Skin epidermis (tissue), 12 donors: ENCODE measurements around the gene TP53I13.

Source experiments
- H3K27ac ChIP-seq, 21 experiments: fragments of 200-600 bp; sonication (generic) in 11 of 21; one replicate each; pipeline ENCODE4 v1.5.0; 2020; ENCODE audit warnings: mild to moderate bottlenecking in 3 of 21, inconsistent platforms in 2 of 21, moderate library complexity in 2 of 21
- H3K4me3 ChIP-seq, 7 experiments: fragments of 200-600 bp; sonication (generic) in 2 of 7; one replicate each; pipeline ENCODE4 v1.5.0; 2020; ENCODE audit warnings: inconsistent platforms in 2 of 7, mild to moderate bottlenecking in 2 of 7, moderate library complexity in 1 of 7

The TP53I13 gene

DNA sequence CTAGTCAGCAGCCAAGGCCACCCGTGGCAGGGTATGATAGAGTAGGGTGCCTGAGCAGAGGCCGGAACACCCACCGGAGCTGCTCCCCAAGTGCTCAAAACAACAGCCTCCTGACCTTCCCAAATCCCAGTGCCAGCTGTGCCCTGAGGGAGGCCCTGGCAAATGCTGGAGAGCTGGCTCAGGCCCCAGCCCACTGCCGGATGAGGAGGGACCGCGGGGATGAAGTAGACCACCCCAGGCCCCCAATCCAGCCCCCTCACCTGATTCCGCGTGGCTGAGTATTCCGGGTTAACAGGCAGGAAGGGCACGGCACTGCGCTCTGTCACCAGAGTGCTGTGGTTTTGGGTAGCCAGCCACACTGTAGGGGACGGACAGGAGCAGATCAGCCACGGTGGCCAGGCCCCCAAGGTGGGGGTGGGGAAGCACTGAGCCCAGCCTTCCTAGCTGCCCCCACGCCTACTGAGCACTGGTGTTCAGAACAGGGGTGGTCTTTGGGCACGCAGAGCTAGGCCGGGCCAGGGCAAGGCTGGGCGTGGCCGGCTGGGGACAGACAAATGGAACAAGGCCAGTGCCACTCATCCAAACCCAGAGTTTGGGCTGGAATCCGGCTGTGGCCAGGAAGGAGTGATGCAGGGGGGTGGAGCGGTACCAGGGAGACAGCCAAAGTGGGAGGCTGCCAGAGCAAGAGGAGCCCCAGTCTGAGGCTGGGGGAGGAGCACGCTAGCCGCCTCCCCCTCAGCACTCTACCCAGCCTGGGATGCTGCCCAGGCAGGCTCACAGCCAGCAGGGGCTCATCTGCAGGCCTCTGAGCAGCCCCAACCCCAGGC is 9.1 kb downstream of the TP53I13 start:
- peak overlapping the region in 9 of 21 experiments; percentile 0 to 54 (median 17) for H3K27ac ChIP-seq
- no peak overlapping the region for H3K4me3 ChIP-seq

DNA sequence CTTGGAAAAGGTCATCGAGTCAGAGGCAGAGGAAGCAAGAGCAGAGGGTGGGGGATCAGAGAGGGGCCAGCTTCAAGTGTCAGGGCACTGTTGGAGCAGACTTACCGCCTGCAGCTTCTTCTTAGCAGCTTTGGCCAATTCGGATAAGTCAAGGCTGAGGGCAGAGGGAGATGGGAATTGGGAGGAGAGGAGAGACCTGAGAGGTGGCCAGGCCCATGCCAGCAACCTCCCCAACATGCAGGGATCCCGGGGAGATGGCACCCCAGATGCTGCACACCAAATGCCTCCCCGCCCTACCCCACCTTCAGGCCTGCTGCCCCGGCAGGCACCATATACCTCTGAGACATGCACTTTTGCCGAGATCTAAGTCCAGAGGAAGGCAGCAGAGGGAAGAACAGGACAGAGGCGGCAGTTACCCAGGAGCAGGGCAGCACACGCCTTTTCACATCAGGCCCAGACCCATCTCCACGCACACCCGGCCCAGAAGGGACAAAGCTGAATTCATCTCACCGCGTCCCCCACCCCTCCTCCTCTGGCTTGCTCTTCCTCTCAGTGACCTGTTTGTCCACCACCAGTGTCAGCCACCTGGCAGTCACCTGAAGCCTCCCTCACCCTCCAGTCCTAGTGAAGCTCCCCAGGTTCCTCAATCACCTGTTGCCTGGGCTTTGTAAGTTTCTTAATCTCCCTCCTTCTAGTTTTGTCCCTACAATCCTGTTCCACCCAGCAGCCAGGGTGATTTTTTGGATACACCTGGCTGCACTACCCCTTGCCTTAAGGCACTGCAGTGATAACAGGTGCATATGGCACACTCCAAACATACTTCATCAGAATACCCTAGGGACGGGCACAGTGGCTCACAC is 10.4 kb downstream of the TP53I13 start:
- no peak overlapping the region for H3K4me3 ChIP-seq
- peak overlapping the region in 1 of 21 experiments; percentile 6 for H3K27ac ChIP-seq

DNA sequence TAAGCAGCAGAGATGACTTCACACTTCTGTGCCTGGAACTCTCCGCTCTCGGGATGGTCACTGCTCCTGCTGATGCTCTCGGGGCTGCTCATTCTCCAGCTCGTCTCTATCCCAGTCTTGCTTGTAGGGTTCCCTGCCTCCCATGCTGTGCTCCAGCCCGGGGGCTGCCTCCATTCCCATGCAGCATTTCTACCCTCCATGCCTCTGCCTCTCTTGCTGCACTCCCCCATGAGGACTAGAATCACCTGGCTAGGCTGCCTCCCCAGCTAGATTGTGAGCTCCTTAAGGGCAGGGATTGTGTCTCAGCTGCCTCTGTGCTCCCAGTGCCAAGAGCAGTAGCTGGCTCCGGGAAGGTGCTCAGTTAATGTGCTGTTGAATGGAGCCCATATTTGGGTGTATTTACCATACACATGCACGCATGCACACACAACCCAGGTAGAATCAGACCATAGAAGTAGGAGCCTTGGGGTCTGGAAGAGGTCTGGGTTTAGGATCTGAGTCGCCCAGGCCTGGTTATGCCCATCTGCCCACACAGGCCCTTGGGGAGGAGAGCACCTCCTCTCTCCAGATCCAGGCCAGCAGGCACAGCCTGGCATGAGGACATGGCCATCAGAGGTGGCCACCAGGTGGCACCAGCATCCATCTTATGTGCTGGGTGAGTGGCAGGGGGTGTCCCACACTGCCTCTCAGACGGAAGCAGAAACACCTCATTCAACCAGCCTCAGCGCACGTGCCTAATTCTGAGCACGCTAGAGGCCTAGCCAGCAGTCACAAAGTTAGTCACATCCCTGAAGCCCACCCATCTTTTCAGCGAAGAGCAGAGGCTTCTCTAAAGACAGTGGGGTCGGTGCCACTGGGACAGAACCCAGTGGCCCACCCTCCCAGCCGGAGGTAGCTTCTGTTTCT is 11.6 kb downstream of the TP53I13 start:
- peak overlapping the region in 1 of 21 experiments; percentile 29 for H3K27ac ChIP-seq
- H3K4me3 ChIP-seq = no peak overlapping the region

DNA sequence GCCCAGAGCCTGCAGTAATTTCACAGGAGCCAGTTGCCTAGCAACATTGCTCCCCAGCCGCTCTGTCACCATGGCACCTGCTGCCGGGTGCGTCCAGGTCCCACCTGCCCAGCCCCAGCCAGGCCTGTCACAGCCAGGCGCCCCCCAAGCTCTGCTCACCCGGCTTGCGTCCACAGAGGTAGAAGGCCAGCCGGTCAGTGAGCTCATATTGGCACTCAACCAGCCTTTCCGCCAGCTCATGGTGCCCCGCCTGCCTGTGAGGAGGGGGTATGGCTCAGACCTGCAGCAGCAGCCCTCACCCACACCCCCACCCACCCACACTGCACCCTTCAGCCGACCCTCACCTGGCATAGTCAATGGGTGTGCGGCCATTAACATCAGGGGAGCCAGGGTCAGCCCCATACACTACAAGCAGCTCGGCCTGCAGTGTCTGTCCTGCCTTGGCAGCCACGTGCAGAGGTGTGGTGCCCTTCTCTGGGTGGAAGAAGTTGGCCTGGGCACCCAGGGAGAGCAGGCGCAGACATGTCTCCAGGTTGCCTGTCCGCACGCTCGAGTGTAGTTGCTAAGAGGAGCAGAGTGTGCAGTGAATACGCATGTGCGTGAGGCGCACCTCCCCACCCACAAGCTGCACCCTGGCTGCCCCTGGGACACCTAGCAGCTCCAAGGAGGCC is 13.2 kb downstream of the TP53I13 start:
- Histone ChIP-seq H3K27ac (peak overlapping the region in 5 of 21 experiments; percentile 5 to 39 (median 22)), H3K4me3 (no peak overlapping the region)

DNA sequence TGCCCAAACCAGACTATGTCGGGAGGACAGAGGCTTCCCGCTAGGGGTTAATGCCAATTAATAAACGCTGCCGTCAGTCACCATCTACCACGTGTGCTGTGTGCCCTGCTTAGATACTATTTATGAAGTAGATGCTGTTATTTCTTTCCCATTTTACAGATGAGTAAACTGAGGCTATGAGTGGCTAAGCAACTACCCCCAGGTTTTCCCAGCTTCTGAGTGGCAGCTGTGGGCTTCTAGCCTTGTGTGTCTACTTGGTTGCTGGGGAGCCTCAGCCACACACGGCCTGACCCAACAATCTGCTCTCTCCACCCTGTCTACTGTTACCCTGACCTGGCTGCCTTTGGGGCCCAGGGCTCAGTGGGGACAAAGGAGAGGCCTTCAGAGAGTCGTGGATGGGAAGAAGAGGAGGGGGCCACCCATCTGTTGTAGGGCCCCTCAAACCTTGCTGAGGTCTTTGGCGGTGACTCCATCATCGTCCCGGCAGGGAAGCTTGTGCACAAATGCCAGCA is 13.8 kb downstream of the TP53I13 start:
- peak overlapping the region in 1 of 21 experiments; percentile 16 for H3K27ac ChIP-seq
- H3K4me3 ChIP-seq = no peak overlapping the region

DNA sequence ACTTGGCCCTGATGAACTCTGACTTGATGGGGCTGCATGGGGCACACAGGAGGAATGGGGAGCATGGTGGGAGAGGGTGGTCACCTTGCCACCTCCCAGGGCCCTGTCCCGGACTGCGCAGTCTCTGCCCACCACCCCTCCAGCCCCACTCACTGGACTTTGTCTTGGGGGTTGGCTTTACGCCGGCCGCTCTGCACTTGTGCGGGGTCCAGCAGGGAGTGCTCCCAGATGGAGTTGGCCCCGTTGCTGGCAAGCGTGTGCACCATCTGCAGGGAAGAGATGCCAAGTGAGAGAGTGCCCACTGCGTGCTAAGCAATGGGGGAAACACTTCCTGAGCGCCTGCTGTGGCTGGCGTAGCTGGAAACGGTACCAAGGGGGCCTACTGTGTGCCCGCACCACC is 14.3 kb downstream of the TP53I13 start:
- Histone ChIP-seq H3K27ac (no peak overlapping the region), H3K4me3 (no peak overlapping the region)

DNA sequence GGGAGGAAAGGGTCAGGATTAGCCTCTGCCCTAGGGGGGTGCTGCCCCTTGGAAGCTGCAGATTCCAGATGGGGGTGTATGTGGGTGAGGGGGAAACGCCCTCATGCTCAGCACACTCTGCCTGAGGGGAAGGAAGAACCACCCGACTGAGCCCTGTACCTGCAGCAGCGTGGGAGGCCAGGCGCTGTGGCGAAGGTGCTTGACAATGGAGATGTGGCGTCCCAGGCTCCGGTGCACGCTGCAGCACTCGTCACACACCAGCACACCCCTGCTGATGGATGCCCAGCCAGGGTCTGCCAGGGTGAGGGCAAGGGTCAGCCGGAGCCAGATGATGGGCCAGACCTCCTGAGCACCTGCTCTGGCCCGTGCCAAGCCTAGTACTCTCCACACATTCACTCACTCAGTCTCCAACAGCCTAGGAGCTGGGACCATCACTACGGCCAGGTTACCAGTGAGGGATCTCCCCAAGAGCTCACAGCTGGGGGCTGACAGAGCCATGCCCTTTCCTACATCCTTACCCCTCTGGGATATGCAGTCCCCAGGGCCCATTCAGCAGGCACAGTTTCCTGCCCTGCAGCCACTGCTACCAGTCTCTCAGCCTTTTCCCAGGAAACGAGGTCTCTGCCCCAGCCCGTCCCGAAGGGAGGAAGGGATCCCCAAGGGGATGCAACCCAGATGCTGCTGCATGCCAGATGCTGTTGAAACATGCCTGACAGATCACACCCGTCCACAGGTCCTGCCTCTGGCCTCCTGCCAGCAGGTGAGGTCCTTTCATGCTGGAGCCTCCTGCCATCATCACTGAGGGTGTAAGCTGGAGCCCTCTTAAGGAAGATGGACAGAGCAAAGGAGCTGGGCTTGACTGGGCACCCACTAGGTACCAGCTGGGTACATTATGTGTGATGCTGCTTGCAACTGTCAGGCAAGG is 15.1 kb downstream of the TP53I13 start:
- Histone ChIP-seq H3K4me3 (no peak overlapping the region), H3K27ac (peak overlapping the region in 13 of 21 experiments; percentile 1 to 75 (median 51))

DNA sequence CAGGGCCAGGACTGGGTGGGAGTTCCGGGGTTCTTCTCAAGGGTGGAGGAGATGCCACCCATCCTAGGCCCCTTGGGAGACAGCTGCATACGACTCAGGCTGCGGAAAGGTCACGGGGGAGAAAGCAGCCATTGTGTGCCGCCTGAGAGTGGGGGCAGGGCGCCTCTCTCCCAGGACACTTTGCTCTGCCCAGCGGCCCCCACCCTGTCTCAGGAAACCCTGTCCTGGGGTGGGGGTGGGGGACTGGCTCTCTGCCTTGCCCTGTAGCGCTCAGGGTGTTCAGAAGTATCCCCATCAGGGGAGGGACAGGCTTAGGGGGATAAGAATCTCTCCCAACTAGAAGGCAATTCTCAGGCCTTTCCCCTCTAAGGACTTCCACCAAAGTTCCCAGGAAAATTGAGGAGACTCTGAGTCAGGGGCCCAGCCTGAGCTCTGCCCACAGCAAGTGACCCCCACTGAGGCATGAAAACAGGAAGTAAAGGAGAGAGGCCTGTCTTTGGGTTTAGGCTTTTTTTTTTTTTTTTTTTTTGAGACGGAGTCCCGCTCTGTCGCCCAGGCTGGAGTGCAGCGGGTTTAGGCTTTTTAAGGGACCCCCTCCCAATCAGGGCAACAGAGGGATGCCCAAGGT is 16.1 kb downstream of the TP53I13 start:
- Histone ChIP-seq H3K4me3 (no peak overlapping the region), H3K27ac (peak overlapping the region in 19 of 21 experiments; percentile 3 to 75 (median 59))

DNA sequence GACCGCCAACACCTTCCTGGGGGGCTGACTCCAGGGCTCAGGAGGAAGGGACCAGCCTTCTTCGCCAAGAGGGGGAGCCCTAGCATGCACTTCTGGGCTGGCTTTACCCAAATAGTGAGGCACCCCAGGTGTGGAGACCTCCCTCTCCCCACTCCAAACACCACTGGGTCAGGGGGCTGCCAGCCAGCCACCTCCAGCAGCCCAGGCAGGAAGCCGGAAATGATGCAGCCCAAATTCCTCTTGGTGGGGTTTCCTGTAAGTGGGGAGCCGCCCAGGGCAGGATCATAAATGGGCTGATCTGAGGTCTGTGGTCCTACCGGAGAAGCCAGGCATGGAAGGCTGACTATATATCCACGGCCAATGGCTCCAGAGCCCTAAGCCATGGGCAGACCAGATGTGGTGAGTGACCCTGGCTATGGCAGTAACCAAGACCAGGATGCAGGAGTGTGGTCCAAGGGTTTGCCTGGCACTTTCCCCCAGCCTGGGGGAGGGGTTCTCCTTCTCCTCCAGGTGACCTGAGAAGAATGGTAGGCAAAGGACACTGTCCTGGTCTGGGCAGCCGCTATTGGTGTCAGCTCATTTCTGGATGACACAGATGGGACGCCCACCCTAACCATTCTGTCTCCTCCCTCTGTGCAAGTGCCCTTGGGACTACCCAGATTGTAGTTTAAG is 16.7 kb downstream of the TP53I13 start:
- Histone ChIP-seq H3K4me3 (peak overlapping the region in 2 of 7 experiments; percentile 3 to 8), H3K27ac (peak overlapping the region in 18 of 21 experiments; percentile 3 to 75 (median 59))

DNA sequence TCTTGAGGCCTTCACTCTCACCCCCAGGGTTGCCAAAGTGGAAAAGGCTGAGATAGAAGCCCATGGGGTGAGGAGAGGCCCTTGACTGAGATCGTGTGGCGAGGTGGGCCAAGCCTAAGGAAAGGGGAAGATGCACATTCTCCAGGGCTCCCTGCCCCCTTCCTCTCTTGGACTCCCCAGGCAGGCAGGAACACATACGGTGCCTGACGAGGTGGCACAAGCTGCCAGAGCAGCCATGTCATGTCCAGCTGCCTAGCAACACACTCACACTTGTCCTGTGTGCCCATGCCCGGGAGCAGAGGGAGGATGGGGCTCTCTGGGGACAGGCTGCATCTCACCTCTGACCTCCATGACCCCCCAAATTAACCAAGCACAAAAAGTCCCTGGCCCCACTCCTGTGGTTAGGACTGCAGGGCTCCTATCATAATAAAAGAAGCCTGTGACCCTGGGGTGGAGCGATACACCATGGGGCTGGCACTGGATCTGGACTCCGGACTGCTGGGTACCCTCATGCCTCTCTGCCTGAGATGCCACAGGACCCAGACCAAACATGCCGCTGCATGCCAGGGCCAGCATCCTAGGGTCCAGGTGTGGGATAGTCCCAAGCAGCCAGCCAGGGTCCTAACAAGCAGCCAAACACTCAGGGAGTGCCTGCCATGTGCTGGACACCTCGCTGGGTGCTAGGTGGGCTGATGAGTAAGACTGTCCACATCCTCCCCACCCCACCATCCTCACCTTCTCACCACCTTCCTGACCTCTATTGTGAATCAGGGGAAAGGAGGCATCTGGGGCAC is 18.4 kb downstream of the TP53I13 start:
- H3K27ac ChIP-seq = peak overlapping the region in 12 of 21 experiments; percentile 0 to 88 (median 78)
- H3K4me3 ChIP-seq = no peak overlapping the region

DNA sequence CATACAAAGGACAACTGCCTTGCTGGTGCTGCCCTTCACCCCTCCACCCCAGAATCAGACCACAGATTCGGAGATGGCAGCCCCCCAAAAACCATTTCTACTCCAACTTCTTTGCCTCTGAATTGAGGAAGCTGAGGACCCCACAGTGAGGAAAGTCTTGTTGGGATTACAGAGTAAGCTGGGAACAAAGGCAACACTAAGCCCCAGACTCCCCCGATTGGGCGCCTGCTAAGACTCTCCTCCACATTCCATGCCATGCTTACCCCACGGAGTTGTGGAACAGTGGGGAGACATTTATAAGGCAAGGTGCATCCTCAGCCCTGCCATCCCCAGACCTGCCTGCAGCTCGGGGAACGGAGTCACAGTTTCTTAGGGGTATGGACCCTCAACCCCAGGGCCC is 19.1 kb downstream of the TP53I13 start:
- Histone ChIP-seq H3K4me3 (peak overlapping the region in 4 of 7 experiments; percentile 50 to 80 (median 75)), H3K27ac (peak overlapping the region in 14 of 21 experiments; percentile 43 to 88 (median 80))

DNA sequence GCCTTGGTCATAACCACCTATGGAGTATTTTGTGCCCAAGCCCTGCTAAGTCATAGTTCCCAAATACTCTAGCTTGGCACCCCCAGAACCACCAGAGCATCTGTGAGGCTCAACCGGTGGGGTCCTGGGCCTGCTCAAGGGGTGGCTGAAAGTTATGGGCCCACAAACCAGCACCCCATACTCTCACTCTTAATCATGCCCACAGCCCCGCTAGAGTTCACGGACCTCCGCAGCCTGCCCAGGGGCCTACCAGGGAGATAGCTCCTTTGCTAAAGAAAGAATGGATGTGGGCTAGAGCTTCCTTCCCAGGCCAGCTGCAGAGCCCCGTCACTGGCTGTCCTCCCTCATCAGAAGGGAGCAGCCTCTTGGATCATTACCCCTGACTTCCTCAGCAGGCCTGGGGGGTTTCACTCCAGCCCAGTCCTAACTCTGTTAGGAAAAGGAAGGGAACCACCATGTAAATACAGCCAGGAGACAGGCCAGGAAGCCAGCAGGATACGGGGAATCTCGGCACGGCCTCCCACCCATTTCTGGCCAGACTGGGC is 19.6 kb downstream of the TP53I13 start:
- peak overlapping the region in 20 of 21 experiments; percentile 12 to 88 (median 80) for H3K27ac ChIP-seq
- H3K4me3 ChIP-seq = peak overlapping the region; percentile 50 to 80 (median 73)

DNA sequence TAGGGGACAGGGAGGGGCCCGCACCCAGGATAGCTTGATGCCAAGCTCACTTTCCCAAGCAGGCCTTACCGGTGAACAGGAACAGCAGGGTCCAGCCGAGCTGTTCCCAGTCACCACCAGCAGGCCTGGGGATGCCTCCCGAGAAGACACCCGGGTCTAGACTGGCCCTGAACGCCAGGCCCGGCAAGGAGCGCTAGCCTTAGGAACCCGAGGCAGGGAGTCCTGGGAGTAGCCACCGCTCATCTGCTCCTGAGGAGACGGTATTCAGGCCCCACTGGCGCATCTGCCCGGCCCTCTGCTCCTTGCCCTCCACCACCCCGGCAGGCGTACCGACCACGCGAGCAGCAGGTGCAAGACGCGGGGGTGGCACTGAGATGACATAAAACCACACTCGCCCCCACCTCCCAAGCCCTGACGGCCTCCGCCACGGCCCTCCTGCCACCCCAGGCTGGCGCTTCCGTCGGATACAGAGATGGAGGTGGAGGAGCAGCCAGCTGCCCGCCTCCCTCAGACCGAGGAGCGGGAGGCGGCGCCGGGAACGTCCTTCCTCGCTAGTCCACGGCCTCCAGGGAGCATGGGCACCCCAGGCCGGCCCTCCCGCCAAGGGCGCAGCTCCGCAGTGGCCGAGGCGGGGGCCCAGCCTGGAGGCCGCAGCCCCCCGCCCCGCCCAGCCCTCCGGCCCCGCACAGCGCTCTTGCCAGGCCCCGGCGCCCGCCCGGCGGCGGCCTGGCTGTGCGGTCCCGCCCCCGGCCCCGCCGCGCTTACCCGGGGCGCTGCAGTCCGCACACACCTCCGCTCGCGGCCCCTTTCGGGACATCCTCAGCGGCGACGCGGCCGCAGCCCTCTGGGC is 20.3 kb downstream of the TP53I13 start:
- Histone ChIP-seq H3K4me3 (peak overlapping the region; percentile 50 to 80 (median 73)), H3K27ac (peak overlapping the region in 20 of 21 experiments; percentile 12 to 88 (median 80))
